ENCODE measurements around the gene EN1.

The EN1 gene

DNA sequence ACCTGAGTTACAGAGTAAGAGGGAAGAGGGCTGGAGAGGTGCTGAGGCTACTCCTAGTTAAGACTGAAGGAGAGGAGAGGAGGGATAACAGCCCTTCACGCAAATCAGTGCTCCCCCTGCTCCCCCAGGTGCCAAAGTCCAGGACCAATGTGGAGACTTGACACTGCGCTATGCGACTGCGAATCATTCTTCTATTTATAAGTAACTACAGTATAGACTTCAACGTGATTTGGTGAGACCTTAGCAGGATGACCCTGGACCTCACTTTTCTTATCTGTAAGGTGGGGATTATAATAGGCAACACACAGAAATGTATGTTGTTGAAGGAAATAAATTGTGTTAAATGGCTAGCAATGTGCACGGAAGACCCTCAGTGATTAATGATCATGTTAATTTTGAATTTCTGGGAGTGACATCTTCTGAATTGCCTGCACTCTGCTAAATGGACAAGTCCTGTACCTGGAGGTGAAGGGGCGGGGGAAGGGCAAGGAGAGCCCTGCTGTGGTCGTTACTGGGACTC lies 11.0 kb downstream of the EN1 start:
- ATAC-seq (ENCODE audit: low read depth) (no peak), DNase-seq (ENCODE audit: low spot score) (no peak)
- Histone ChIP-seq H3K27ac (ENCODE audit: poor library complexity, severe bottlenecking) (no peak overlapping the region), H3K36me3 (ENCODE audit: low read depth) (no peaks in the 10 kb centered on the region), H3K27me3 (ENCODE audit: insufficient read depth, poor library complexity, severe bottlenecking) (peaks cover 99% of the 10 kb centered on the region), H3K9me3 (ENCODE audit: severe bottlenecking) (no peaks in the 10 kb centered on the region), H3K4me1 (ENCODE audit: insufficient read depth, poor library complexity, severe bottlenecking) (no peaks in the 10 kb centered on the region), H3K4me3 (ENCODE audit: severe bottlenecking) (peak overlapping the region; percentile 29)
- TF ChIP-seq, protein P1, sequence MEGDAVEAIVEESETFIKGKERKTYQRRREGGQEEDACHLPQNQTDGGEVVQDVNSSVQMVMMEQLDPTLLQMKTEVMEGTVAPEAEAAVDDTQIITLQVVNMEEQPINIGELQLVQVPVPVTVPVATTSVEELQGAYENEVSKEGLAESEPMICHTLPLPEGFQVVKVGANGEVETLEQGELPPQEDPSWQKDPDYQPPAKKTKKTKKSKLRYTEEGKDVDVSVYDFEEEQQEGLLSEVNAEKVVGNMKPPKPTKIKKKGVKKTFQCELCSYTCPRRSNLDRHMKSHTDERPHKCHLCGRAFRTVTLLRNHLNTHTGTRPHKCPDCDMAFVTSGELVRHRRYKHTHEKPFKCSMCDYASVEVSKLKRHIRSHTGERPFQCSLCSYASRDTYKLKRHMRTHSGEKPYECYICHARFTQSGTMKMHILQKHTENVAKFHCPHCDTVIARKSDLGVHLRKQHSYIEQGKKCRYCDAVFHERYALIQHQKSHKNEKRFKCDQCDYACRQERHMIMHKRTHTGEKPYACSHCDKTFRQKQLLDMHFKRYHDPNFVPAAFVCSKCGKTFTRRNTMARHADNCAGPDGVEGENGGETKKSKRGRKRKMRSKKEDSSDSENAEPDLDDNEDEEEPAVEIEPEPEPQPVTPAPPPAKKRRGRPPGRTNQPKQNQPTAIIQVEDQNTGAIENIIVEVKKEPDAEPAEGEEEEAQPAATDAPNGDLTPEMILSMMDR (IDR thresholded peaks at IDR 0.05; ENCODE audit: poor library complexity, severe bottlenecking), result no peak

DNA sequence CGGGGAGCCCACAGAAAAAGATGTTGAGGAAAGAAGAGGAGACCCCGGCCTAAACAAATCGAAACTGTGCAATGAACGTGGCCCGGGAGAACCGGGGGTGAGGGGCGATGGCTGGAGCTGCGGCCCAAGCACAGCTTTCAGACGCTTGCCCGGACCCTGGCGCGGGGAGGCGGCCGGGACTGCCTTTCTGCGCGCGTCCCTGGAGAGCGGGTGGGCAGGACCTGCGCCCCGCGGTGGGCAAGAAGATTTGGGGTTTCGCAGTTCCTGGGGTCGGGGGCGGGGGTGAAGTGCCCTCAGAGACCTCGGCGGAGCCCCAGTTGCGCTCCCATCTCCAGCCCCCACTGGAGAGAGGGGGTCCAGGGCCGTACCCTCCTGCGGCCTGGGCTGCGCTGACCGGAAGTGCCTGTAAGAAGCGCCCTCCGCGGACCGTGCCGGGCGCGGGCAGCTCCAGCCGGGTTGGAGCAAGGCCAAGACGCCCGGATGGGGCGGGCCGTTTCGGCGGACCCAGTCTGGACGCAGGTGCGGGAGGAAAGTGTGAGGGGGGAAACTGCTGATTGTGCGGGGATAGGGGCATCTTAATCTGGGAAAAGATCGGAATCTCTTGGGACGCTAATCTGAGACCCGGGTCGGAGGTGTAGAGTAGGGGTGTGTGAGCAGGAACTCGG lies 11.6 kb downstream of the EN1 start:
- H3K4me1 ChIP-seq (ENCODE audit: insufficient read depth, poor library complexity, severe bottlenecking), result no peaks in the 10 kb centered on the region
- no peaks in the 10 kb centered on the region for H3K9me3 ChIP-seq (ENCODE audit: severe bottlenecking)
- peaks cover 99% of the 10 kb centered on the region for H3K27me3 ChIP-seq (ENCODE audit: insufficient read depth, poor library complexity, severe bottlenecking)
- peak overlapping the region; percentile 29 for H3K4me3 ChIP-seq (ENCODE audit: severe bottlenecking)
- TF ChIP-seq, protein P1 (IDR thresholded peaks at IDR 0.05; ENCODE audit: poor library complexity, severe bottlenecking), result no peak
- DNase-seq (ENCODE audit: low spot score) (peak; percentile 40), ATAC-seq (ENCODE audit: low read depth) (peak; percentile 28; the same call in 1 of the 3 replicates)
- H3K27ac ChIP-seq (ENCODE audit: poor library complexity, severe bottlenecking), result no peak overlapping the region
- no peaks in the 10 kb centered on the region for H3K36me3 ChIP-seq (ENCODE audit: low read depth)

DNA sequence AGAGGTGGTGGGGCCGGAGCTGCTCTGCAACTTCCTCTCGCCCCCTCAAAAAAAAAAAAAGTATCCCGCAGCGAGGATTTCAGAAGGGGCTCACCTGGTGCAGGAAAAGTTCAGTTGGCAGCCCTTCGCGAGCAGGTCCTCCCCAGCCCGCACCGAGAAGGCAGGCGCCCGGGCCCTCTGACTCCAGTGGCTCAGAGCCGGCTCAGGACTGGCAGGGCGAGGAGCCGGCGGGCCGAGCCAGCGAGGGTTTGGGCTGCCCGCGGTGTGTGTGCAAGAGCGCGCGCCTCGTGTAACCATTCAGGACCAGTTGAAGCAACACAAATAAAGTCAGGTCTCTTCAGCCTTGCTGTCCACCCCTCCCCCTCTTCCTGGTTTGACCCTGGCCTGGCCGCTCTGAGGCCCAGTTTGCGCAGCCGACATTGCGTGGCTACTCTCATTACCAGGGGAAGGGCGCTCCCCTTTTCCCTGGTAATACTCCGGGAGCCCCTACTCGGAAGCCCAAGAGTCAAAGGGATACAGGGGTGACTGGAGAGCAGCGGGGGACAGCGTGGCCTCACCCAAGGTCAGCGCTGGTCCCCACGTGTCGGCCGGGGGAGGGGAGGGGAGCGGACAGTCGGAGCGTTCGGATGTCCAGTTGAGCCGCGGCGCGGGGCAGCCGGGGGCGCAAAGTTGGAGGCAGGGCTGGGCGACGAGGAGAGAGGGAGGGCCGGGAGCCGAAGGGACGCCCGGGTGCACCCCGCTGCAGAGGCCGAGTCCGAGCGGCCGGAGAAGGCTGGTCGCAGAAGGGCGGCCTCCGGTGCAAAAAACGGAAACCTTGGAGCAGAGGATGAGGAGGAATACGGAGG lies 12.3 kb downstream of the EN1 start:
- H3K4me1 ChIP-seq (ENCODE audit: insufficient read depth, poor library complexity, severe bottlenecking), result no peaks in the 10 kb centered on the region
- DNase-seq (ENCODE audit: low spot score) (peak; percentile 45), ATAC-seq (ENCODE audit: low read depth) (no peak)
- H3K27ac ChIP-seq (ENCODE audit: poor library complexity, severe bottlenecking), result no peak overlapping the region
- H3K36me3 ChIP-seq (ENCODE audit: low read depth), result no peaks in the 10 kb centered on the region
- peak overlapping the region; percentile 29 for H3K4me3 ChIP-seq (ENCODE audit: severe bottlenecking)
- TF ChIP-seq, protein P1 (IDR thresholded peaks at IDR 0.05; ENCODE audit: poor library complexity, severe bottlenecking), result no peak
- H3K9me3 ChIP-seq (ENCODE audit: severe bottlenecking), result no peaks in the 10 kb centered on the region
- H3K27me3 ChIP-seq (ENCODE audit: insufficient read depth, poor library complexity, severe bottlenecking), result peaks cover 96% of the 10 kb centered on the region

DNA sequence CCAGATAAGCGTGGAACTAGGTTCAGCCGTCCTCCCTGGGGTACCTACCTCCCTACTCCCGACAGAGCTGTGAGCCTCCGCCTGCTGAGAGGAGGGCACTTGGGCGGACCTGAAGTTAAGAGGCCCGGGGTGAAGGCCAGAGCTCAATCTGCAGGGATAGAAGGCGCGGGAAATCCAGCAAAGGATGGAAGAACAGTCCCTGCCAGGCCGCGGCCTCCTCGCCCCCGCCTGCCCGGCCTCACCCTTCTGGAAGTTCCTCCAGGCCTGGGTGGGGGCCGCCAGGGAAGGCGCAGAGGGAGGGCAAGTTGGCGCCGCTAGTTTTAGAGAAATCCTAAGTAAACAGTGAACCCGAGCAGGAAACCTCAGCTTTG lies 13.0 kb downstream of the EN1 start:
- DNase-seq (ENCODE audit: low spot score) (no peak), ATAC-seq (ENCODE audit: low read depth) (no peak)
- Histone ChIP-seq H3K36me3 (ENCODE audit: low read depth) (no peaks in the 10 kb centered on the region), H3K27me3 (ENCODE audit: insufficient read depth, poor library complexity, severe bottlenecking) (peaks cover 93% of the 10 kb centered on the region), H3K4me1 (ENCODE audit: insufficient read depth, poor library complexity, severe bottlenecking) (no peaks in the 10 kb centered on the region), H3K9me3 (ENCODE audit: severe bottlenecking) (no peaks in the 10 kb centered on the region), H3K4me3 (ENCODE audit: severe bottlenecking) (no peak overlapping the region), H3K27ac (ENCODE audit: poor library complexity, severe bottlenecking) (no peak overlapping the region)
- TF ChIP-seq, protein P1 (IDR thresholded peaks at IDR 0.05; ENCODE audit: poor library complexity, severe bottlenecking), result no peak

Measured in RWPE2 (cell line).